Activated naive CD8-positive, alpha-beta T cell treated with anti-CD3 and anti-CD28 coated beads, Interleukin-2, amount 50 U/mL, for 16 hours (primary cell): Measurements from ENCODE around the gene ATP5ME.
"Not testable (repeated sequence)": the region's sequence is repeated elsewhere in the genome, so short reads cannot be mapped to it uniquely, and the experiment has no call there.

Experiments used
- DNase-seq: peaks from one replicate; pipeline ENCODE4 v3.0.0-alpha.2; 2020; ENCODE audit warnings: low read depth, low spot score

The ATP5ME gene

GRCh38 chr4:656436-657337, 17.4 kb downstream of the ATP5ME start:
- DNase-seq, result no peak

- no peak for DNase-seq
Measured at GRCh38 chr4:655464-656151, 18.5 kb downstream of the ATP5ME start.

GRCh38 chr4:654871-655463, 19.1 kb downstream of the ATP5ME start:
- no peak for DNase-seq

- no peak for DNase-seq
Measured at GRCh38 chr4:654503-654845, 19.6 kb downstream of the ATP5ME start.

GRCh38 chr4:653831-654502, 20.1 kb downstream of the ATP5ME start:
- no peak for DNase-seq

GRCh38 chr4:653080-653821, 20.8 kb downstream of the ATP5ME start:
- DNase-seq, result no peak

- no peak for DNase-seq
Measured at GRCh38 chr4:651884-652642, 22.0 kb downstream of the ATP5ME start.

- DNase-seq, result no peak
Measured at GRCh38 chr4:650951-651883, 22.9 kb downstream of the ATP5ME start.

GRCh38 chr4:650461-650860, 23.6 kb downstream of the ATP5ME start:
- no peak for DNase-seq

- no peak for DNase-seq
Measured at GRCh38 chr4:649751-650310, 24.2 kb downstream of the ATP5ME start.

GRCh38 chr4:649293-649625, 24.8 kb downstream of the ATP5ME start:
- no peak for DNase-seq

- no peak for DNase-seq
Measured at GRCh38 chr4:648579-649292, 25.3 kb downstream of the ATP5ME start.

GRCh38 chr4:647481-647880, 26.6 kb downstream of the ATP5ME start:
- DNase-seq, result no peak

GRCh38 chr4:646460-646859, 27.6 kb downstream of the ATP5ME start:
- no peak for DNase-seq

GRCh38 chr4:642366-642765, 31.7 kb downstream of the ATP5ME start:
- DNase-seq, result not testable (repeated sequence)

- DNase-seq, result no peak
Measured at GRCh38 chr4:637536-638280, 36.4 kb downstream of the ATP5ME start.

- DNase-seq, result no peak
Measured at GRCh38 chr4:636628-637159, 37.4 kb downstream of the ATP5ME start.
